ENCODE measurements around the gene LEMD2. TPM values are rescaled to one million over a fixed set of nuclear protein-coding genes. Genes with fewer than 3 reads are reported as not detected.

LEMD2 gene
- total RNA-seq, 1 experiment from 2014 or later: 62.9 TPM

GRCh38 chr6:33750244-33750991 lies 38.5 kb downstream of the LEMD2 start (continued):
- TF ChIP-seq ERG (CRISPR knock-in tag; IDR thresholded peaks at IDR 0.05) (no peak), MLX (CRISPR knock-in tag; IDR thresholded peaks at IDR 0.05) (no peak), SMAD4 (CRISPR knock-in tag; IDR thresholded peaks at IDR 0.05) (no peak), HMGA2 (CRISPR knock-in tag; IDR thresholded peaks at IDR 0.05) (no peak), NR3C1 (CRISPR knock-in tag; conservative IDR thresholded peaks at IDR 0.05; ENCODE audit: low read depth) (no peak), HMGXB4 (CRISPR knock-in tag; IDR thresholded peaks at IDR 0.05) (no peak), IRF2 (CRISPR knock-in tag; IDR thresholded peaks at IDR 0.05; ENCODE audit: borderline replicate concordance, low read depth) (no peak)
- TF ChIP-seq, protein P1, sequence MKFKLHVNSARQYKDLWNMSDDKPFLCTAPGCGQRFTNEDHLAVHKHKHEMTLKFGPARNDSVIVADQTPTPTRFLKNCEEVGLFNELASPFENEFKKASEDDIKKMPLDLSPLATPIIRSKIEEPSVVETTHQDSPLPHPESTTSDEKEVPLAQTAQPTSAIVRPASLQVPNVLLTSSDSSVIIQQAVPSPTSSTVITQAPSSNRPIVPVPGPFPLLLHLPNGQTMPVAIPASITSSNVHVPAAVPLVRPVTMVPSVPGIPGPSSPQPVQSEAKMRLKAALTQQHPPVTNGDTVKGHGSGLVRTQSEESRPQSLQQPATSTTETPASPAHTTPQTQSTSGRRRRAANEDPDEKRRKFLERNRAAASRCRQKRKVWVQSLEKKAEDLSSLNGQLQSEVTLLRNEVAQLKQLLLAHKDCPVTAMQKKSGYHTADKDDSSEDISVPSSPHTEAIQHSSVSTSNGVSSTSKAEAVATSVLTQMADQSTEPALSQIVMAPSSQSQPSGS (CRISPR knock-in tag; IDR thresholded peaks at IDR 0.05; ENCODE audit: borderline replicate concordance, low read depth): no peak
- TF ChIP-seq, protein P2, sequence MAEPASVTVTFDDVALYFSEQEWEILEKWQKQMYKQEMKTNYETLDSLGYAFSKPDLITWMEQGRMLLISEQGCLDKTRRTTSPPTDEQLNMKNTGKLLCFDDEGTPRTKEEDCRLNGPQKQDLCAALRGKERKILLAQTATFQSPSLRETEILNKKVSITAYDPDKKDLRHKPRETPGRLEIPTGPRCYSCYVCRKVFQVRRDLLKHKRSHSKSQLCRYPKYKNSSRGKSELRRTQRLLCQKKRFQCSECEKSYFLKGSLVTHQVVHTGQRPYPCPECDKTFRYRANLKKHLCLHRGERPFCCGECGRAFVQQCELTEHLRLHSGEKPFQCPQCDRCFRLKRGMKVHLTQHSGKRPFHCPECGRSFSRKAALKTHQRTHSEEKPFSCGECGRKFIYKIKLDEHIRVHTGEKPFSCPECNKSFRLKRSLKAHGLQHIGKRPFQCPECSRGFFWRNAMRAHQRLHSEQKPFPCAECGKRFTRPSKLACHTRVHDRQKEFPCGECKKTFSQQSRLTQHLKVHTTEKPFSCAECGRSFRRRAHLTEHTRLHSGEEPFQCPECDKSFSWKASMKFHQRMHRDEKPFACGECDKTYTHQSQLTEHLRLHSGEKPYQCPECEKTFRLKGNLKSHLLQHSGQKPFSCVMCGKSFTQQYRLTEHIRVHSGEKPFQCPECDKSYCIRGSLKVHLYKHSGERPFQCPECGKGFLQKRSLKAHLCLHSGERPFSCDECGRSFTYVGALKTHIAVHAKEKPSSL (CRISPR knock-in tag; conservative IDR thresholded peaks at IDR 0.05): no peak

- no peak overlapping the region for H3K27ac Mint-ChIP-seq
- DNase-seq (ENCODE audit: low spot score) (no peak), ATAC-seq (no peak)
- H3K27me3 Mint-ChIP-seq (ENCODE audit: low read depth): no peaks in the 10 kb centered on the region; the same call in 1 of the 2 replicates
- no peaks in the 10 kb centered on the region for H3K36me3 Mint-ChIP-seq
- H3K4me3 Mint-ChIP-seq: no peak overlapping the region
- CTCF ChIA-PET: interaction anchor here (1.0 to 1.6 kb wide), 3 partner anchors 22 to 278 kb away, joined by 3 to 4 read pairs (median 3); no protein-coding TSS in a partner anchor
- no peak for TF ChIP-seq NFATC4 (CRISPR knock-in tag; IDR thresholded peaks at IDR 0.05)
- TF ChIP-seq GTF2I (CRISPR knock-in tag; conservative IDR thresholded peaks at IDR 0.05): no peak
- no peak for TF ChIP-seq MYBL2 (CRISPR knock-in tag; IDR thresholded peaks at IDR 0.05)
- TF ChIP-seq ZNF121 (CRISPR knock-in tag; IDR thresholded peaks at IDR 0.05): no peak
- TF ChIP-seq NR2C2 (CRISPR knock-in tag; IDR thresholded peaks at IDR 0.05): no peak
- no peak for TF ChIP-seq ZNF281 (CRISPR knock-in tag; IDR thresholded peaks at IDR 0.05)
- TF ChIP-seq IRF1 (CRISPR knock-in tag; IDR thresholded peaks at IDR 0.05): no peak
- peaks cover 40% of the 10 kb centered on the region for H3K4me1 Mint-ChIP-seq
- POLR2A ChIA-PET: no interaction called here
- H3K9me3 Mint-ChIP-seq: no peaks in the 10 kb centered on the region
Observed at GRCh38 chr6:33749401-33749800, 39.5 kb downstream of the LEMD2 start.

Data from WTC11 (cell line).